ENCODE measurements around the gene DGKQ.

The DGKQ gene

GRCh38 chr4:961351-962230 lies 11.8 kb downstream of the DGKQ start:
- DNase-seq (ENCODE audit: low spot score) = no peak

GRCh38 chr4:960636-961350 lies 12.6 kb downstream of the DGKQ start:
- DNase-seq (ENCODE audit: low spot score) = no peak

DNA sequence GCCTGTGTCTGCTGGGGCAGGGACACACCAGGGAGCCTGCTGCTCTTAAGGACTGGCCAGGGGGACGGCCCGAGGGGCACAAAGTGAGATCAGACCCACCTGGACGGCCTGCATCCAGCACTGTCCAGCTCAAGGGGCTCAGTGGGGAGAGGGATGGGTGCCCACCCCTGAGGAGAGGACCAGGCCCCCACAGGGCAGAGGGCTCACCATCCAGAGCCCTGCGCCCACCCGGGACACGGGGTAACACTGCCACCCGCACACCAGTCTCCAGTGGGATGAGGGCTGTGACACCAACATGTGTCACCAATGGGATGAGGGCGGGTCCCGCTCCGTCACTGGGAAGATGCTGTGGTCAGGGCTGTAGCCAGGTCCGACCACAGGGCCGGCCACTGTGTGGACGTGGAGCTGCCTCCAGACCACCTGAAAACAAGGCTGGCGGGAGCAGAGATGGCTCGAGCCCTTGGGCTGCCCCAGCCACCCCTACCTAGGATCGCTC lies 13.2 kb downstream of the DGKQ start:
- no peak for DNase-seq (ENCODE audit: low spot score)

DNA sequence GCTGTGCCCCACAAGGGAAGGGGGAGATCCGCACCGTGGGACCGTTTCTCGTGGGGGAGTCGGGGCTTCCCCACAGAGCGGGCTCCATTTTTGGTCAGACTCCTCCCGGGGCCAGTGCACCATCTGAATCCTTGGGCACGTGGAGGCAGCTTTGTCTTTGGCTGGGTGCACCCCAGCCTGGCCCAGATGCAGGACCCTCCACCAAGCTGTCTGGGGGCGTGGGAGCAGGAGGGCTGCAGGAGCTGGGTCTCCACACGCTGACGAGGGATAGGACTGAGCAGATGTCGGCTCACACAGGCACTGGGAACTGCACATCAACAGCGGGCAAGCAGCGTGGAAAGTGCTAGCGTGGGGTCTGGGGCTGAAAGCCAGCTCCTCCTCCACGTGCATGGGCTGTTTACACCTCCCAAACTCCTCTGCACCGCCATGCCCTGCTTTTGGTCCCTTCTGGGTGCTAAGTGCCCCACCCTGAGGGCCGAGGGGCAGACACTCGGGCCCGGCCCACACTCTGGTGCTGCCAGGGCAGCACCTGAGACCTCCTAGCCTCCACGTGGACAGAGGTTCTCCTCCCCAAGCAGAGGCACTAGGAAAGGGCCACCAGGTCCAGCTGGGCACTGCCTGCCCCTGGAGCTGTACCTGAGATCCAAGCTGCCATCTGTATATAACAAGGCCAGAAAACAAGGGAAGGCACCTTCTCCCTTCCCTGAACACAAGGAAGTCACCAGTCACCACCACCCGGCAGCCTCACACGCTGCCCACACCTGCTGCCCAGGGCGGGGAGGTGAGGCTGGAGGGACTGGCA lies 13.8 kb downstream of the DGKQ start:
- DNase-seq (ENCODE audit: low spot score) = no peak

GRCh38 chr4:958696-959337 lies 14.6 kb downstream of the DGKQ start:
- no peak for DNase-seq (ENCODE audit: low spot score)

DNA sequence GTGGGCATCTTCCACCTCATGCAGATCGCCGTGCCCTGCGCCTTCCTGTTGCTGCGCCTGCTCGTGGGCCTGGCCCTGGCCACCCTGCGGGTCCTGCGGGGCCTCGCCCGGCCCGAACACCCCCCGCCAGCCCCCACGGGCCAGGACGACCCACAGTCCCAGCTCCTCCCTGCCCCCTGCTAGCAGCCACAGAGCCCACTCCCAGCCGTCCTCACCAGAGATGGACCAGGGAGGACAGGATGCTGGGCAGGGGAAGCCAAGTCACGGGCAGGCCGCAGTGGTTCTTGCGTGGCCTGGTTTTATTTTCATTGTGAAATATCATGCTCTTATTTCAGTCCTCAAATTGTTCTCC lies 15.1 kb downstream of the DGKQ start:
- DNase-seq (ENCODE audit: low spot score) = no peak

GRCh38 chr4:957581-958313 lies 15.6 kb downstream of the DGKQ start:
- DNase-seq (ENCODE audit: low spot score) = no peak

GRCh38 chr4:957231-957580 lies 16.2 kb downstream of the DGKQ start:
- no peak for DNase-seq (ENCODE audit: low spot score)

DNA sequence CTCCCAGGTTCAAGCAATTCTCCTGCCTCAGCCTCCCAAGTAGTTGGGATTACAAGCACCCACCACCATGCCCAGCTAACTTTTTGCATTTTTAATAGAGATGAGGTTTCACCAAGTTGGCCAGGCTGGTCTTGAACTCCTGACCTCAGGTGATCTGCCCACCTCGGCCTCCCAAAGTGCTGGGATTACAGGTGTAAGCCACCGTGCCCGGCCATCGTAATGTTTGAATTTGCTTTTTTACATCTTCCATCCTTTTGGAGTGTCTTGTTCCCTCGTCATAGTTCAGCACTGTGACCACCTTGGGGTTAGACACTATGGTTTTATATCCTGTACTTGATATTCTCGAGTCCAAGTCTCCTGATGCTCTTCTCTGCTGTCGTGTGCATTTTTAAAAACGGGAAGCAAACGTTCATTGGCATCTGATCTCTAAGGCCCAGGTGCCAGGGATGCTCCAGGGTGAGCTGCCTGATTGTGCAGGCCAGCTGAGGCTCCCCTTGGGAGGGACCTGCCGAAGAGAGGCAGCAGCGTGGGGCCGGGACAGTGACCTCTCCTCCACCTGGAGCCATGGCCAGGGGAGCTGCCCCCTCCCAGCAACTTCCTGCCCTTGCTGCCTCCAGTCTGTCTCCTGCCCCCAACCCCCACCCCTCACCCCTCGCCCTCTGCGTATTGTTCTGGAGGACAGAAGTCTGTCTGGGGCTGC lies 16.7 kb downstream of the DGKQ start:
- no peak for DNase-seq (ENCODE audit: low spot score)

DNA sequence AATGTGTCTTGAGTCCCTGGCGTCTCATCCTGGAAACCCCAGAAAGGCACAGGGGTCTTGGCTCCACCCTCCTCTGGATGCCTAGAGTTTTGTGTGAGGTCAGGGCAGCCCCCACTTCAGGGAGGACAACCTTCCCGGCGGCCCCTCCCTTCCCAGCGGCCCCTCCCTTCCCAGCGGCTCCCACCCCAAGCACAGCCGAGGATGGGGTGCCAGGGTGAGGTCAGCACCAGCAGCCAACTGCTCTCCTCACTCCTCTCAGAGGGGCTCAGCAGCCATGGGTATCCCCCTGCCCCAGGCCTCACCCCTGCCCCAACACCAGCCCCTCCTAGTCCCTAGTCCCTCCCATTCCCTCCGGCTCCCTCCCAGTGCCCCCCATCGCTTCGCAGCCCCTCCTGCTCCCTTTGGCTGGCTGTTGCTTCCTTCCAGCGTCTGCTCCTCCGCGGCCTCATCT lies 17.4 kb downstream of the DGKQ start:
- no peak for DNase-seq (ENCODE audit: low spot score)

- no peak for DNase-seq (ENCODE audit: low spot score)
Observed at GRCh38 chr4:955161-955921, 18.0 kb downstream of the DGKQ start.

- no peak for DNase-seq (ENCODE audit: low spot score)
Observed at GRCh38 chr4:954211-955020, 19.0 kb downstream of the DGKQ start.

GRCh38 chr4:953574-953915 lies 19.8 kb downstream of the DGKQ start:
- DNase-seq (ENCODE audit: low spot score) = no peak

DNA sequence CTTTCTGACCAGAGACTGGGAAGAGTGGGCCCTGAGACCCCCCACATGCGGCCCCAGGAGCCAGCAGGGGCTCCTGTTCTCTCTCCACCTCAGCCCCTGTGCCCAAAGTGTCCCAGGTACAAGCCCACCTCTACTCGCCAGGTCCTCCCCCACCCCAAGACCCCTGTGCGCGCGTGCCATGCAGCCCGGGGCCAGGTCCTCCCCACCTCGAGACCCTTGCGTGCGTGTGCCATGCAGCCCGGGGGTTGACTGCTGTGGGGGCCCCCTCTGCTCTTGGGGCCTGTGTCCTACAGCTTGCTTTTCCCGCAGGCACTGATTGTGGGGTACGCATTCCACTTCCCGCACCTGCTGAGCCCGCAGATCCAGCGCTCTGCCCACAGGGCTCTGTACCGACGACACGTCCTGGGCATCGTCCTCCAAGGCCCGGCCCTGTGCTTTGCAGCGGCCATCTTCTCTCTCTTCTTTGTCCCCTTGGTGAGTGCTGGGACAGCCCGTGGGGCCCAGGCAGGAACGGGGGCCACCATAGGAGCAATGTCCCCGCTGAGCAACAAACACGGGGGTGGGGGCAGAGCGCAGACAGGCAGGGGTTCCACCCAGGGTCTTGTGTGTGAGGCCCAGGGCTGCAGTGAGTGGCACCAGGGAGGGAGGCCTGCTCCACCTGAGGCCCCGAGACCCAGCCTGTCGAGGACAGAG lies 20.3 kb downstream of the DGKQ start:
- DNase-seq (ENCODE audit: low spot score) = no peak

DNA sequence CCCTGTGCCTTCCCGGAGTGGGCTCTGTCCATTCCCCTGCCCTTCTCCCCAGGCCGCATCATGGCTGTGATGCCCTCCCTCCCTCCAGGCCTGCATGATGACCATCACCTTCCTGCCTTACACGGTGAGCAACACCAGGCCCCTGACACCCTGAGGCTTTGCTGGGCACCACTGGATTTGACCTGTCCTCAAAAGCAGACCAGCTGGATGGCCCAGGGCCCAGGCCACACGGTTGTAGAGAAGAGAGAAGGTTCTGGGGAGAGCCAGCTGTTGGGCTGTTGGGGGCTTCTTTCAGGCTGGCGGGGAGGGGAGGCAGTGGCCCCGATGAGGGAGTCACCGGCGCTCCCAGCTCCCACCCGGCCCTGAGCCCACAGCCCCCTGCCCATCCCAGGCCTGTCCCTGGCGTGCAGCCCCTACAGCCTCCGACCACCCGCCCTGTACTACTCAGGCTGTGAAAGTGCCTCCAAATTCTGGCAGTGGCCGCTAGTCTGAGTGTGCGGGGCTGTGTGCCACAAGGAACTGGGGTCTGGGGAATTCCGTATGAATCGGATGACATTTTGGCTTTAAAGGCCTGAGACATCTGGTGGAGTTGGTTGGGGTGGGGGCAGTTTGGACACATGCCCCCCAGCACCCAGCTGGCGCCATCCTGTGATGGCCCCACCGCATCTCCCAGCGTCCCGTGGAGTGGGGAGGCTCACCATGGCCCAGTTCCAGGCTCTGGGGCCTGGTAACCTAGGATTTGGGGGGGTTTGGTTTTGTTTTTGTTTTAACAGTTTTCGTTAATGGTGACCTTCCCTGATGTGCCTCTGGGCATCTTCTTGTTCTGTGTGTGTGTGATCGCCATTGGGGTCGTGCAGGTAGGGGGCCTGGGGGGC lies 21.5 kb downstream of the DGKQ start:
- no peak for DNase-seq (ENCODE audit: low spot score)

DNA sequence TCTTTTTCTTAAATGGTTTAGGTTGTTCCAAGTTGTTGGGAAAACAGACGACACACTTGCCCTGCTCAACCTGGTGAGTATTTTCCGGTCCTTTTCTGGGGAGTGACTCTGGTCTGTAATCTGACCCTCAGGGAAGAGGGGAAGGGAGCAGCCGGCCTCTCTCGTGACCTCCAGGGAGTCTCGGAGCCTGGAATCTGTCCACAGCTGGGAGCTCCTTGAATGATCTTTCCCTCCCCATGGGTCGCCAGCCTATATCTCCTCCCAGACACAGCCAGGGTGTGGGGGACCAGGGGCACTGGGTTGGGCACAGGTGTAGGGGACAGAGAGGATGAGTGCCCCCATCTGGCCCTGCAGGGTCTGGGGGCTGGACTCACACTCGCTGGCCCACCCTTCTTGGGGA lies 22.2 kb downstream of the DGKQ start:
- DNase-seq (ENCODE audit: low spot score) = no peak

- DNase-seq (ENCODE audit: low spot score) = no peak
Observed at GRCh38 chr4:950136-951020, 23.0 kb downstream of the DGKQ start.

Measured in RKO (cell line).